ENCODE results near the gene ZSCAN31. TPM values are rescaled to one million over a fixed set of nuclear protein-coding genes. Genes with fewer than 3 reads are reported as not detected.

ZSCAN31 gene
- total RNA-seq, 1 donor from 2014 or later, result 2.4 TPM

GRCh38 chr6:28353981-28354676 is 18.2 kb upstream of the ZSCAN31 start:
- no peak for DNase-seq (ENCODE audit: low spot score)
- ATAC-seq, result no peak

DNA sequence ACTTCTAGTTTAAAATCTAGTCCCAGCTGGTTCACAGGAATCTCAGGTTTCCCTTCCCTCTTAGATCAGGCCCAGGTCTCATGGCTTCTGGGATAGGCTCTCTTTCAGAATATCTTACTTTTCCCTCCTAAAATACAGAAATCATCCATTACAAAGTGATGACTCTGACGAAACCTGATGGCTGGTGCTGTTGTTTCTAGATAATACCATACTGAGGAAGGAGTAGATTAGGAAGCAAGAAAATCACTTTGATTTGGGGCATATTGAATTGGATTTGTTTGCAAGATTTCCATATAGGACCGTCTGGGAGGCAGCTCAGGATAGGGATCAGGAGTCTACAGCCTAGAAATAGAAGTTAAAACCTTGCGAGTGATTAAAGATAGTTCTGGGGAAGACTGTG is 17.4 kb upstream of the ZSCAN31 start:
- no peak for ATAC-seq
- no peak for DNase-seq (ENCODE audit: low spot score)

GRCh38 chr6:28351493-28351925 is 15.6 kb upstream of the ZSCAN31 start:
- ATAC-seq, result no peak
- no peak for DNase-seq (ENCODE audit: low spot score)

DNA sequence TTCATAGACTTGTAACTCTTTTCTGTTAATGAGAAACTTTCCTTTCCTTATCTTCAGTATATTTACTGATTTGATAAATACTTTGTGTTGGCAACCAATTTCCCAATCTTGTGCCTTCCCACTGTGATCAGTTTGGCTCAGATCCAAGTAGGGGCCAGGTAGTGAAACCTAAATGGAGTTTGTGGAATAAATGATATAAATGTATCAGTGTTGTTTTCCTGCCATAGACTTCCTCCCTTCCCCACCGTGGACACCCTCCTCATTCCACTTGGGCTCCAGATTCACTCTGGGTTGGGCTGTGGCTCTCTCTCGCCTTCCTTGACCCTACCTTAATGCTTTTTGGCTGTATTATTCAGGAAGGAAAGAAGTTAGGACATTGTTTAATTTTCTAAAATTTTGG is 15.1 kb upstream of the ZSCAN31 start:
- ATAC-seq (no peak), DNase-seq (ENCODE audit: low spot score) (no peak)

DNA sequence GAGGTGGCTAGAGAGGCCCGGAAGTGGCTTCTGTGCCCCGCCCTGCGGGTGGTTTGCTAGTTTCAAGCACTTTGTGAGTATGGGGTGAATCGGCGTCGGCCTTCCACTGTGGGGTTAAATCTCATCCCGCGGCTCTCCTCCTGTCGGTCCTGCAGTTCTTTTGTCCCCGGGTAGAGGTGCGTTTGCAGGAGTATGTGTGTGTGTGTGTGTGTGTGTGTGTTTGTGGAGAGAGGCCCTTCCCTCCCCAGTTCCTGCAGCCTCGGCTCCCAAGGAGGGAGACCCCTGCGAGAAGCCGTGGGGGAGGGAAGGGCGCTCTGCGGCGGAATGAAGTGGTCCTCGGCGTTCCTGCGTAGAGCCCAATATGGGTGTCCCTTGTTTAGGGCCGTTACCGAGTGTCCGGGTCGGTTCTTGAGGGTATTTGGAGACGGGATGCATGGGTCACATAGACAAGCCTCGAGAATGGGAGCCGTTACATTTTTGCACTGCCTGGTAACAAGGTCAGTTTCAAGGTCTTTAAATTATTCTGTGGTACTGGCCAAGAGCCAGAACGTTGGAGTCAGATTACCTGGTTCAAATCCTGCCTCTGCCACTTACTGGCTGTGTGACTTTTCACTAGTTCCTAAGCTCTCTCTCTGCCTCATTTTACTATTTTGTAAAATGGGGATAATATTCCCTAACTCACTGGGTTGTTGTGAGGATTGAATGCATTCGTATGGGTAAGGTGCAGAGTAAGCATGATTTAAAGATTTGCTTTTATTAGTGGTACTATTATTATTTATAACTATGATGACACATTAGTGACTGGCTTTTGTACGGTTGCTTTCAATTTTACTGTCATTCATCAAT is 14.2 kb upstream of the ZSCAN31 start, which contains the start of gene ZKSCAN3:
ZKSCAN3 (plus strand) TSS at position 56 of the 846 bp plus-strand sequence. CDS start 9,640 bp downstream, outside the sequence.
- DNase-seq (ENCODE audit: low spot score), result peak; percentile 85

GRCh38 chr6:28349344-28349891 is 13.5 kb upstream of the ZSCAN31 start:
- ATAC-seq, result peak; percentile 29

More for the DNA sequence above, 14.2 kb upstream of the ZSCAN31 start, which contains the start of gene ZKSCAN3:
- ATAC-seq, result peak; percentile 99

GRCh38 chr6:28347119-28347518 is 11.2 kb upstream of the ZSCAN31 start:
- DNase-seq (ENCODE audit: low spot score) (no peak), ATAC-seq (no peak)

More at GRCh38 chr6:28349344-28349891, 13.5 kb upstream of the ZSCAN31 start:
- no peak for DNase-seq (ENCODE audit: low spot score)

GRCh38 chr6:28345201-28345600 is 9.3 kb upstream of the ZSCAN31 start:
- ATAC-seq, result no peak
- DNase-seq (ENCODE audit: low spot score), result no peak

DNA sequence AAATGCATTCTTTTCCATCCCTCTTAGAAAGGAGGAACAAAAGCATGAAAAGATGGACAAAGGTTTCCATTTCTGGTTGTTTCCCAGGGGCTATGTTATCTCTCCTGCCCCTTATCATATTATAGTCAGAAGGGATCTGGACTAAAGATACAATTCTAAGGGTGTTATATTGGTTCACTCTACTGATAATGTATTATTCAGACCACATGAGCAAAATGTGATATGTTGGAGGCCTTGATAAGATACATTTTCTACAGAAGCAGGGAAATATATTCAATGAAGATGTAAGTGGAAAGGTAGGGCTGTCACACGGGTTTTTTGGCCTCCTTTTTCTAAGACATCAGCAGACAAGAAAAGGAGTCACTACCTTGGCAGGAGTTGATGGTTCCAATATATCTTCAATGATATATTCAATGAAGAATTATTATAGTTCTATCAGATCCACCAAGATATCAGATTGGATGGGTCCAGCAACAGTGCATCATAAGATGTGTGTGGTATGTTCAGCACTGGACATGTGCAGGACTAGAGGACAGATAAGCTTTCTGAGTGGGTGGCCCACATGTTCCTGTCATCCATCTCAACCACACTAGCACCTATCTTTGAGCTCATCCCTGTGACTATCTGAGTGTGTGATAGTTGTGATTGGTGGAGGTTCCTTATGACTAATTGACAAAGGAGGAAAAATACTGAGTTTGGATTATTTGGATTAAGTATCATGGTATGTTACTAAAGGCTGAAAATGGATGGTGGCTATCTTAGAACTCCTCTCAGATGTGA is 8.1 kb upstream of the ZSCAN31 start:
- ATAC-seq (no peak), DNase-seq (ENCODE audit: low spot score) (no peak)

DNA sequence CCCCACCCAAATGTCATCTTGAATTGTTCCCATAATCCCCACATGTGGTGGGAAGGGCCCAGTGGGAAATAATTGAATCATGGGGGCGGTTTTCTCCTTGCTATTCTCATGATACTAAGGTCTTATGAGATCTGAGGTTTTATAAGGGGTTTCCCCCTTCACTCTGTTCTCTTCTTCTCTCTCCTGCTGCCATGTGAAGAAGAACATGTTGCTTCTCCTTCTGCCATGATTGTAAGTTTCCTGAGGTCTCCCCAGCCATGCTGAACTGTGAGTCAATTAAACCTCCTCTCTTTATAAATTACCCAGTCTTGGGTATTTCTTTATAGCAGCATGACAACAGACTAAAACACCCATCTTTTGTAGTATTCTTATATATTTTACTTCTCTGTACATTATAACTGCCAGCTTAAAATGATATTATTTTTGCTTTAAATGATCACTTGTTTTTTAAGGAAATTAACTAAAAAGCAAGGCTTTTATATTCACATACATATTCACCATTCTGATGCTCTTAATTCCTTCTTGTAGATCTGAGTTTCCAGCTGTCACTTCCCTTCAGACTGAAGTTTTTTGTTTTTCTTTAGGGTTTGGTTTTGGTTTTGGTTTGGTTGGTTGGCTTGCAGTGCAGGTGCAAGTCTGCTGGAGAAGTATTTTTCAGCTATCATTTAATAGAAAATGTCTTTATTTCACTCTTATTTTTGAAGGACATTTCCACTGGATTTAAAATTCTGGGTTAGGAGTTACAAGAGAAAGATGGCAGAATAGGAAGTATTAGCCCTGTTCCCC is 4.6 kb upstream of the ZSCAN31 start:
- DNase-seq (ENCODE audit: low spot score), result no peak
- ATAC-seq, result no peak

- no peak for ATAC-seq
- no peak for DNase-seq (ENCODE audit: low spot score)
Observed at GRCh38 chr6:28337121-28337520, 1.2 kb upstream of the ZSCAN31 start.

DNA sequence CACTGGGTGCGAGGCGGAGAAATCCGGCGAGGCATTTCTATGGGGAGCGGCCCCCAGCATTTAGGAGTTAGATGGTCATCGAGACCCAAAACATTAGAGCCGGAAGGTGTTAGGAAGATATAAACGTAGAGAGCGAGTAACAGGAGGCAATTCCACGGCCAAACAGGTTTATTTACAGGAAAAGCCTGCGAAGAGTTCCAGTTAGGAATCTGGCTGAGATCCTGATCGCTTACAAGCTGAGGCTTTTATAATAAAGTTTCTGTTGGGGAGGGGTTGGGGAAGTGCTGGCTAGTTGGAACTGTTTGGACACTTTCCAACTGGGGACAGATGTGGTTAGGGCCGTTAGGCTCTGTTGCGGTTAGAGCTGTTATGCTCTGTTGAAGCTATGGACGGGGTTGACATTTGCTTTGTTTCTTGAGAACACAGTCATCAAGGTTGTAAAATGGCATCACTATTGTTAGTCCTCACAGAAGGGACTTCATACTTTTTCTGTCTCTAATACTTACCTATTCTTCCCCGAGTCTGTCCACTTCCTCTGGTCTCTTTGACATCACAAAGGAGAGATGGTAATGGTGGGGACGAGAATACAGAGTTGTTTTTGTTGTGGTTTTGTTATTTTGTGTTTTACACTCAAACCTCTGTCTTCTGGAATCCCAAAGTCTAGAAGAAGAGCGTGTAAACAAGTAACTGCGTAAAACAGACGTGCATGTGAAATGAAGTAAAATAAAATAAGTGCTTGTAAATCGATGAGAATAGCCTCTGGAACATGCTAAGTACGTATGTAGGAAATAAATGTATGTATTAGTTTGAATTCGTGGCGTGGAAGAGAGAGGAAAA is 554 bp upstream of the ZSCAN31 start:
- no peak for DNase-seq (ENCODE audit: low spot score)
- peak; percentile 15 for ATAC-seq

- ATAC-seq, result no peak
Observed at GRCh38 chr6:28335040-28335563, 846 bp downstream of the ZSCAN31 start.

DNA sequence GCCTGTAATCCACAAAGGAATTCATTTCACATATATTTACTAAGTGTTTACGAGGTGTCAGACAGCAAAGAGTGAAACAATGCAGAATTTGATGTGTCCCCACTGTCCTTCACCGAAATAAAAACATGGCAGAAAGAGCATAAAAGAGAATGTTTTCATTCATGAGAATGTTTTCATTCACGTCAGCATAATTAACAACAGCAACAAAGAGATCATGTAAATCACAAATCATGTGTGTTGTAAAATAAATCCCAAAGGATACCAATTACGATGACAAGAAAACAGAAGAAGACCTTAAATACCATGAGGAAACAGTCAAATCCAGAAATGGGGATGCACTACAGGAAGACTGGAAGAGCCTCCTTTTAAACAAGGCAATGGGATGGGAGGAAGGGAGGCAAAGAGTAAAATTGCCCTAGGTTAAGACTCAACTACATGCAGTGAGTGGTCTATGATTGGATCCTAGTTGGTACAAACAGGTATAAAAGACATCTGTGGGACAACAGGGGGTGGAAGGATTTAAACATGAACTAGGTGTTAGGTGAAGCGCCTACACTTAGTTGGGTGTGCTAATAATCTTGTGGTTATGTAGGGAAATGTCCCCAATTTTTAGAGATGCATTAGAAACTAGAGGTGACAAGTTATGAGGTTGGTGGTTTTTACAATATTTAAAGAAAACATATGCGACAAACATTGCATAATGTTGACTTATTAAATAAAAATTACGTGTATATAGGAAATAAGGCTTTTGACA is 1.5 kb downstream of the ZSCAN31 start:
- DNase-seq (ENCODE audit: low spot score), result no peak
- no peak for ATAC-seq

More at GRCh38 chr6:28335040-28335563, 846 bp downstream of the ZSCAN31 start:
- DNase-seq (ENCODE audit: low spot score), result no peak

DNA sequence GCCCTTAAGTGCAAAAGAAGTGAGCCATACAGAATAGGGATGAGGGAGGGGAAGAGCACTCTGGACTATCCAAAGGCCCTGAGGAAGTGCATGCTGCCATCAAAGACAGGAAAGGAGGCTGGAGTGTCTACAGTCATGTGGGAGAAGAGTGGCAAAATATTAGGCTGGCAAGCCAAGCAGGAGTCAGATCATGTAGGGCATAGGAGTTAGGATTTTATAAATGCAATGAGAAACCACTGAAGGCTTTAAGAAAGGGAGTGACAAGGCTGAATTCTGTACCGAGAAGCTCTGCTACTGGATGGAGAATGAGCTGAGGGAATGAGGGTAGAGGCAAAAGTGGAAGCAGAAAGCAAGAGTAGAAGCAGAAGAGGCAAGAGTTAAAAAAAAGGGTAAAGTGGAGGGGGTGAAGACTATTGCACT is 2.3 kb downstream of the ZSCAN31 start:
- DNase-seq (ENCODE audit: low spot score) (no peak), ATAC-seq (no peak)

DNA sequence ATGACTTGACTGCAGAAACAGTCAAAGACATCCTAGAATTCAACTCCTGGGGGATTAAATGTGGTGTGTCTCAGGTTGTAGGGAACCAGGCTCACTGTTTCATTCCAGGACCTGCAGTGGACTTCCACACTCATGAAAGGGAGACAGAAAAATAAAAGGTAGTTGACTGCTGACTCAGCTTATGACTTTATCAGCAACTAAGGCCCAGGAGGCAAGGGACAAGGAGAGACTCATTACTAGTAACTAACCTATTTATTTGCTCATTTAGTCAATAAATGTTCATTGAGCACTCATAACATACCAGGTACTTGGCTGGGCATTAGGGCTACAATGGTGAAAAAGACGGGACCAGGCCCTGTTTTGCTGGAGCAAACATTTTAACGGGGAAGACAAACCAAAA is 2.9 kb downstream of the ZSCAN31 start:
- DNase-seq (ENCODE audit: low spot score) (no peak), ATAC-seq (no peak)

- ATAC-seq (no peak), DNase-seq (ENCODE audit: low spot score) (no peak)
Observed at GRCh38 chr6:28330041-28330440, 5.9 kb downstream of the ZSCAN31 start.

- no peak for DNase-seq (ENCODE audit: low spot score)
- ATAC-seq, result no peak
Observed at GRCh38 chr6:28326371-28326948, 9.5 kb downstream of the ZSCAN31 start.
